GM21619 (cell line): ENCODE data around the gene DIS3.
"Not testable (repeated sequence)": the region's sequence is repeated elsewhere in the genome, so short reads cannot be mapped to it uniquely, and the experiment has no call there.

Source experiments
- ATAC-seq: cut with Tn5 transposase; IDR thresholded peaks from one replicate; pipeline ENCODE4 v1.9.1; 2021; ENCODE audit not compliant: unreplicated experiment

DIS3 gene

DNA sequence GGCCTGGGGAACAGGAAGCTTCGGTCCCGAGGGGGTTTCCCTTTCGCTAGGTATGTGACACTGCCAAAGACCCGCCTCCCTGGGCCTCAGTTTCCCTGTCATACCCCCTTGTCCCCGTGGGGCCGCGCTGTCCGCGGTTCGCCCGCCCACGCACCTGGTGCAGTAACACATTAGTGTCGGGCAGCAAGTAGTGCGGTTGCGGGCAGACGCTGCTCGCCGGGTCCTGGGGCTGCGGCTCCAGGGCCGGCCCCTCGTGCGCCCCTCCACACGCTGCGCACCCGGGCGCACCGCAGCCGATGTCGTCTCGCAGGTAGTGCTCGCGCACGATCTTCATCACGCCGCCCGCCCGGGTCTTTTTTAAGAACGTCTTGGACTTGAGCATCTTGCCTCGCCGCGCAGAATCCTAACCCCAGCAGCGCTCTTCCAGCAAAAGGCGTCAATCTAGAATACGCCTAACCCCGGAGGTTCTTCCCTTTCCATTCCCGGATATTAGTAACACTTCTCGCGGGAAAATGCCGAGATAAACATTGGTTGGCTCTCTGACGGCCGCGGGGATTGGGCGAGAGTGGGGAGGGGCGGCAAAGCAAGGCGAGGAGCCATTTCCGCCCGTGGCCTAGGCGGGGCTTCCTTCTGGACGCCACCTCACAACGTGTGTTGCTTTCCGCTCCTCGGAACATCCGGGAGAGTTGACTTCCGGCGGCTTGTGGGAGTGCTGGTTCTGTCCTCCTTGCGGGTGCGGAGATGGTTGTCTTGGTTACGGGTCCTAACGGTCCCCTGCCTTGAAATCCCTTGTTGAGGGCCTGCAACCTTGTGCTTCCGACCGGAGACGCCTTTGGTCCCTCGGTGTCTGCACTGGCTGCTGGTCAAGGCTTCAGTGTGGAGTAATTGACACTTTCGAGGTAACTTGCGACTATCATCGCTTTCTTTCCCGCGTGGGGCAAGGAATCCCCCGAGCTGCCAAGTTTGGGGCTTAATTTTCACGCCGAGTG is at the start of gene DIS3, which contains the start of gene PIBF1:
DIS3 (minus strand) TSS at position 450 of the 989 bp plus-strand sequence; CDS start at position 382, 68 bp downstream.
PIBF1 (plus strand) TSS at position 683 of the 989 bp plus-strand sequence. CDS start 1,337 bp downstream, outside the sequence.
- peak; percentile 96 for ATAC-seq

DNA sequence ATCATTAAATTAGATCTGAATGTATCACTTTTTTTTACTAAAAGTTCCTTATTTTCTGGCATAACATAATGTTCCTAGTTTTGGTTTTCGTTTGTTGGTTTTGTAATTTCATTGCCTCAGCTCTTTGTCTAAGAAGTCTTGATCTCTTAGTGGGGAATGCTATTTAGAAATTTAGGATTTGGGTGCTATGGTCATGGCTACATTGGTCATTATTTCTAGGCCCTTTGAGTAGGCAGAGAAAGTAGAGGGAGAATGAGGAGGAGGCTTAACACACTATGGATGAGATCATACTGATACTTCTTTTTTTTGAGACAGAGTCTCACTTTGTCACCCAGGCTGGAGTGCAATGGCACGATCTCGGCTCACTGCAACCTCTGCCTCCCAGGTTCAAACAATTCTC is 42.0 kb upstream of the DIS3 start:
- ATAC-seq = no peak

- ATAC-seq = no peak
Observed at GRCh38 chr13:72823081-72823480, 41.4 kb upstream of the DIS3 start.

GRCh38 chr13:72820898-72821279 is 39.2 kb upstream of the DIS3 start:
- no peak for ATAC-seq

DNA sequence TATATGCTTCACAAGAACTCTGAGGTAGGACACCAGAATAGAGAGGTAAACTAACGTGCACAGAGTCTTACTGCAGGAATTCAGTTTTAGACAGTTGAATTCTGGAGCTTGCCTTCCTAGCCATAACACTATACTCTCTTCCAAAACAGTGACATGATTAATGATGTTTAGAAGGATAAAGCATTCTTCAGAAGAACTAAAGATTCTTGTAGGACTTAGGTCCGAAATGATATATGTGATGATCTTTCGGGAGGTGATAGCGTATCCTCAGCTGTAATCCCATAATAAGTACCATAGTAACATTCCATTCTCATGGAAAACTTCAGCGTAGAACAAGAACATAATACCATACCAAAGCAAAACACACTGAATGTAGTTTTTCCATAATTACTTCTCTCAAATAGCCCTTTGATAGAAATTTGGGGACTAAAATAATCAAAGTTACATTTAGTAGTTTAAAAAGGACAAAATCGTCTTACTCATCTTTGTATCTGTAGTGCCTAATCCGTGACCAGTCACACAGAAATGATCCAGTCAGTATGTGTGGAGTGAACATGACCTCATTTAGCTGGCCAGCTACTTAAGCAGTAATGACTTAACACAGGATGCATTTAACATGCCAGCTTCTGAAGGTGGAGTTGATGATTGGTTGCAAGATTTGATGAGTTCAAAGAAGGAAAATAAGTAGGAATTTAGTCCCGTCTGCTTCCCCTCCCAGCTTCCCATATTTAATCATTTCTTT is 38.6 kb upstream of the DIS3 start:
- ATAC-seq = no peak

DNA sequence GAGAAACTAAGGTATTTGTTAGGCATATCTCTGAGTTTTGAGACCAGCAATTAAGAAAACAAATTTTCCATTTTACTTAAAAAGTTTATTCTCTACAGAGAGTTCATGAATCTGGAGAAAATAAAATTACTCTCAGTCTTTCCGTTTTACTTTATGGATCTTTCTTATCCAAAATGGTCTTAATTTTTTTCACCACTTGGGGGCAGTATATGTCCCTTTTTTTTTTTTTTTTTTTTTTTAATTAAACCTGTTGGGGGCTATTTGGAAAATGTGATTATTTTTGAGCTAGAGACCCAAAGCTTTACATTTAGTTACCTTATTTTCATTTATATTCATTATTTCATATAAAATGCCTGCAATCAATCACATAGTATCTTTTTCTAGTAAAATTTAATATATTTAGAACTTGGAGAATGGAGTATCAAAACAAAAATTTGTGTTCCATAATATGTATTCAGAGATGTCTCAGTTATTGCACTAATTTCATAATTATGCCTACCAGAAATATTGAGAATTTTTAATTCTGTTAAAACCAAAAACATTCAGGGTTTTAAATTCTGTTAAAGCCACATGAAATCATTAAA is 27.3 kb upstream of the DIS3 start:
- ATAC-seq = no peak

GRCh38 chr13:72806514-72806913 is 24.8 kb upstream of the DIS3 start:
- ATAC-seq = not testable (repeated sequence)

DNA sequence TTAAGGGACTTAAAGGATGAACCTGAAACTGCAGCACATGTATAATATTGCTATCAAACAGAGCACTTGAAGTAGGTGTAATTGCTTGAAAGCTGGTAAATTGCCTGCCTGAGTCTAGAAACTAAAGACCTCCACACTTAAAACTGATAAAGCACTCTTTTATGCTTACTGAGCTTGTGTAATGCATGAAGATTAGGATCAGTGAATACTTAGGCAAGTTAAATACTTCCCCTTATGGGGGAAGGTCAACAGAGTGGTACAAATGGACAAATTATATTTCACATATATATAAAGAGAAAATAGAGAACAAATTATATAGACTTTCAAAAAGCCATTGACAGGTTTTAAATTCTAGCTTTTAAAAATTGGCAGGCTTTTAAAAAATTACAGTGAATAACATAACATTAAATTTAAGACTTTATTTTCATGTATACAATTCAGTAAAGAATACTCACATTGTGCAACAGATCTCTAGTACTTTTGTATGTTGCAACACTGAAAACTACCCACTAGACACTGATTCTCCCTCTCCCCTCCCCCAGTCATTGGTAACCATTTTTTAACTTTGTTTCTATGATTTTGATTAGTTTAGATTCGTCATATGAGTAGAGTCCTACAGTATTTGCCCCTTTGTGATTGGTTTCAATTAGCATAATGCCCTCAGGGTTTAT is 24.1 kb upstream of the DIS3 start:
- no peak for ATAC-seq

DNA sequence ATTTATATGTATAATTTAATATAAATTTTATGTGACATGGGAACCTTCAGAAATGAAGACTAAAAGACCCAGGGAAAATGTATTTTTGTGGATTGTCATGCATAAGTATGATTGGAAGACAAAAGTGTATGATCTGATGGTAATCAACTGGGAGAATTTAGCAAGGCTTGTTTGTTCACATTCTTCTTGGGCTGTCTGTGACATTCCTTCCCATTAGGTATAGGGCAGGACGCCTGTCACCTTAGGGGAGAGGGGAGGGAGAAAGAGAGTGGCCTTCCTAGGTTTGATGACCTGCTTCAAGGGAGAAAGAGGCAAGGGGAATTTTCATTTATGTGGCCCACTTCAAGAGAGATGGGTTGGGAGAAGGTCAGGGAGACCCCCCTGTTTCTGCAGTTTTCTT is 22.6 kb upstream of the DIS3 start:
- ATAC-seq = no peak

GRCh38 chr13:72798817-72799216 is 17.1 kb upstream of the DIS3 start:
- ATAC-seq = no peak

DNA sequence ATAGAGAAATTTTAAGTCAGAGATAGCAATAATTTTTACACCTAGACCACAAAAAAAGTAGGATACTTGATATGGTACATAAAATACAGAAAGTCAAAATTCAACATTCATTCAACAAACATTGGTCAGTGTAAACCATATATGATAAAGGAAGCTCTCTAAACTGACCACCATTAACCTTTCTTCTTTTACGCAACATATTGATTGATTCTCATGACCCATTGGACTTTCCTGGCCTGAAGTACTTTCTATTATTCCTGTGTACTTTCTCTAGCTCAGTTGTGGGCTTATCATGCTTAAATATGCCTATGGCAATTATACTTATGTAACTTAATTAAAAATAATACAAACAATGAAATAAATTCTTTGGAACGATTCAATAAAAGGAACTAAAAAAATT is 10.9 kb upstream of the DIS3 start:
- no peak for ATAC-seq

GRCh38 chr13:72788831-72789230 is 7.1 kb upstream of the DIS3 start:
- no peak for ATAC-seq

GRCh38 chr13:72784679-72785078 is 3.0 kb upstream of the DIS3 start:
- ATAC-seq = not testable (repeated sequence)

DNA sequence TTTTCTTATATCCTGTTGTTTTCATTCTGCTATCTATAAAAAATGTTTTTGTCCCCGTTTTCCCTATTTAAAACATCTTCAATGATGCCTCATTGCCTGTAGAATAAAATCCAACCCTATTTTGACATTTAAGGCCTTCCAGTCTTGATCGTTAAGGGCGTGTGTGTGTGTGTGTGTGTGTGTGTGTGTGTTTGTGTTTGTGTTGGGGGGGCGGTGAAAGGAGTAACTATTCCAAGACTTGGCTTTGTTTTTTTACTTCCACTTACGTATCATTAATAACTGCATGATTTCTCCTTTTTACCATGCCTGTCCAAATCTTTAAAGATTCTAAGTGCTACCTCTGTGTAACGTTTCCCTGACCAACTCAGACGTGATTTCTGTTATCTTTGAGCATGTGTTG is 1.0 kb upstream of the DIS3 start:
- no peak for ATAC-seq

DNA sequence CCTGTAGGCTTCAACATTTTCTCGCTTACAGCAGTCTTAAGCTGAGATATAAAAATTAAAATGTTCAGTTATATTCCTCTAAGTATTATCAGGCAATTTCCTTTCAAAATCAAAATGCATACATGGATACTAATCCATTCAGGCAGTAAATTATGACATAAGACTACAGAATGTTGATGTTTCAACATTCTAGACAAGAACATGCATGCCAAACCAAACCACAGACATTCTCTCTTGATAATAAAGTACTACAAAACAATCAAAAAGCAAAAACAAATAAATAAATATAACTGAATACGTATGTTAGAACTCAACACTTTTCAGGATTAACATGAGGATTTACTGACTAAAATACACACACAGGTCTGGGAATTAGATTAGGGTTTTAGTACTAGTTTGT is 7.7 kb downstream of the DIS3 start:
- no peak for ATAC-seq

GRCh38 chr13:72763411-72763810 is 18.3 kb downstream of the DIS3 start:
- ATAC-seq = no peak

GRCh38 chr13:72760189-72760588 is 21.5 kb downstream of the DIS3 start:
- no peak for ATAC-seq

DNA sequence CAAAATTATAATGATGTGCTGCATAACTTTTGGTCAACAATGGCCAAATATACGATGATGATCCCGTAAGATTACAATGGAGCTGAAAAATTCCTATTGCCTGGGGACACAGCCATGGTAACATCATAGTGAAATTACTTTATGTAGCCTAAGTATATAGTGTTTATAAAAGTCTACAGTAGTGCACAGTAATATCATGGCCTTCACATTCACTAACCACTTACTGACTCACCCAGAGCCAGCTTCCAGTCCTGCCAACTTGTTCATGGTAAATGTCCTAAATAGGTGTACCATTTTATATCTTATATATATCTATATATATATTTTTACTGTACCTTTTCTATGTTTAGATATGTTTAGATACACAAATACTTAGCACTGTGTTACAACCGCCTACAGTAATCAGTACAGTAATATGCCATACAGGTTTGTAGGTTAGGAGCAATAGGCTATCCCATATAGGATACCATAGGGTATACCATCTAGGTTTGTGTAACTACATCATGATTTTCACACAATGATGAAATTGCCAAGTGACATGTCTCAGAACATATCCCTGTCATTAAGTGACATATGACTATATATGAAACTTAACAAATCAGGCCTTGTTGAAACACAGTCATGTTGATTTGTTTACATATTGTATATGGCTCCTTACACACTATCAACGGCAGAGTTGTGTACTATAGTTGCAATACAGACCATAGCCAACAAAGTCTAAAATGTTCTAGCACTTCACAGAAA is 23.7 kb downstream of the DIS3 start:
- ATAC-seq = no peak

DNA sequence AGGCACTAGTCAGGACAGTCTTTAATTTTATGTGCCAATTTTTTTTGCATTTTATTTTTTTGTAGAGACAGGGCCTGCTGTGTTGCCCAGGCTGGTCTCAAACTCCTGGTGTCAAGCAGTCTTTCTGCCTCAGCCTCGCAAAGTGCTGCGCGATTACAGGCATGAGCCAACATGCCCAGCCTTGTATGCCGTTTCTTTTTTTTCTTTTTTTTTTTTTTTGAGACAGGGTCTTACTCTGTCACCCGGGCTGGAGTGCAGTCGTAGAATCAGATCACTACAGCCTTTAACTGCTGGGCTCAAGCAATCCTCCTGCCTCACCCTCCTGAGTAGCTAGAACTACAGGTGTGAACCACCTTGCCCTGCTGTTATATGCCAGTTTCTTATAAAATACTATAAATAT is 27.6 kb downstream of the DIS3 start:
- no peak for ATAC-seq

DNA sequence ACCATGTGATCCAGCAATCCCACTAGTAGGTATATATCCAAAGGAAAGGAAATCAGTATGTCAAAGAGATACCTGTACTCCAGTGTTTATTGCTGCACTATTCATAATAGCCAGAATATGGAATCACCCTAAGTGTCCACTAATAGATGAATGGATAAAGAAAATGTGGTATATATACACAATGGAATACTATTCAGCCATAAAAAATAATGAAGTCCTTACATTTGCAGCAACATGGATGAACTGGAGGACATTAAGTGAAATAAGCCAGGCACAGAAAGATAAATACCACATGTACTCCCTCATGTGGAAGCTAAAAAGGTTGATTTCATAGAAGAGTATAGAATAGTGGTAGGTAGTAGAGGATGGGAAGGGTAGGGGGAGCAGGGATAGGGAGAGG is 30.5 kb downstream of the DIS3 start:
- ATAC-seq = no peak
